Colonic mucosa (tissue), 4 donors: ENCODE measurements around the gene COX18. TPM values are rescaled to one million over a fixed set of nuclear protein-coding genes. Genes with fewer than 3 reads are reported as not detected.

Source experiments
- DNase-seq: peaks from one replicate; pipeline ENCODE4 v3.0.0-alpha.2; 2020
- H3K27ac ChIP-seq: fragments of 200-600 bp; one replicate; pipeline ENCODE4 v1.8.0; 2021
- H3K27me3 ChIP-seq: fragments of 200-600 bp; one replicate; pipeline ENCODE4 v1.8.0; 2021
- H3K36me3 ChIP-seq: fragments of 200-600 bp; one replicate; pipeline ENCODE4 v1.8.0; 2021
- H3K4me1 ChIP-seq: fragments of 200-600 bp; one replicate; pipeline ENCODE4 v1.8.0; 2021; ENCODE audit warnings: mild to moderate bottlenecking
- H3K4me3 ChIP-seq: fragments of 200-600 bp; one replicate; pipeline ENCODE4 v1.8.0; 2021
- H3K9ac ChIP-seq, 2 donors: one replicate each; pipeline ENCODE4 v1.7.0; 2013; ENCODE audit warnings: control low read depth in 2 of 2, low read depth in 2 of 2, low read length in 2 of 2
- H3K9me3 ChIP-seq: fragments of 200-600 bp; one replicate; pipeline ENCODE4 v1.8.0; 2021
- CTCF ChIP-seq: fragments of 200-600 bp; IDR thresholded peaks from one replicate; pipeline ENCODE4 v1.8.0; 2022; ENCODE audit warnings: antibody characterized with exemption, mild to moderate bottlenecking
- intact Hi-C: fragments of 100-400 bp; cut with DNase I; formaldehyde crosslinking; loops from one replicate; pipeline ENCODE4 v1.14.1; 2022
- total RNA-seq, 2 donors: library from RNA; stranded (reverse); fragmentation: NEBNext Ultra II Directional in 1 of 2; extraction: Animal tissue kit (Norgen Biotek cat#: 25700) in 1 of 2; gene quantifications; one replicate each; pipeline ENCODE4 v1.2.1, GENCODE V29; 2021
- donor health status: healthy.
- donor health status: DM: no; HTN: no; CAD: no.
- donor health status: DM: no; HTN: no; CAD: no.

The COX18 gene
- total RNA-seq, 2 donors from 2014 or later, result 19.5 to 19.6 TPM

- H3K27me3 ChIP-seq, result no peaks in the 10 kb centered on the region
- intact Hi-C loops, result no loop called here
- H3K27ac ChIP-seq, result no peak overlapping the region
- no peak for DNase-seq
- no peaks in the 10 kb centered on the region for H3K9me3 ChIP-seq
- no peak for TF ChIP-seq CTCF
- no peaks in the 10 kb centered on the region for H3K36me3 ChIP-seq
- no peaks in the 10 kb centered on the region for H3K4me1 ChIP-seq
- H3K9ac ChIP-seq, result no peak overlapping the region
- H3K4me3 ChIP-seq, result no peak overlapping the region
Measured at GRCh38 chr4:73034896-73035295, 34.6 kb downstream of the COX18 start.

GRCh38 chr4:73028621-73029020, 40.9 kb downstream of the COX18 start:
- intact Hi-C loops, result loop anchor here (10.0 kb wide), 1 partner anchor 734 kb away; no protein-coding TSS in a partner anchor
- Histone ChIP-seq H3K4me3 (no peak overlapping the region), H3K36me3 (no peaks in the 10 kb centered on the region), H3K9ac (no peak overlapping the region), H3K27ac (no peak overlapping the region), H3K27me3 (no peaks in the 10 kb centered on the region), H3K9me3 (no peaks in the 10 kb centered on the region), H3K4me1 (no peaks in the 10 kb centered on the region)
- no peak for TF ChIP-seq CTCF
- DNase-seq, result no peak

GRCh38 chr4:73021634-73022033, 47.9 kb downstream of the COX18 start:
- no peaks in the 10 kb centered on the region for H3K36me3 ChIP-seq
- H3K4me3 ChIP-seq, result no peak overlapping the region
- H3K27ac ChIP-seq, result no peak overlapping the region
- H3K9ac ChIP-seq, result no peak overlapping the region
- TF ChIP-seq CTCF, result no peak
- intact Hi-C loops, result loop anchor here (10.0 kb wide), 1 partner anchor 727 kb away; no protein-coding TSS in a partner anchor
- DNase-seq, result no peak
- H3K4me1 ChIP-seq, result no peaks in the 10 kb centered on the region
- H3K9me3 ChIP-seq, result no peaks in the 10 kb centered on the region
- H3K27me3 ChIP-seq, result no peaks in the 10 kb centered on the region

GRCh38 chr4:73019462-73020047, 50.0 kb downstream of the COX18 start:
- DNase-seq, result no peak
- peak; percentile 62 for TF ChIP-seq CTCF
- Histone ChIP-seq H3K9me3 (no peaks in the 10 kb centered on the region), H3K36me3 (no peaks in the 10 kb centered on the region), H3K4me1 (no peaks in the 10 kb centered on the region), H3K4me3 (no peak overlapping the region), H3K9ac (no peak overlapping the region), H3K27ac (no peak overlapping the region), H3K27me3 (no peaks in the 10 kb centered on the region)
- intact Hi-C loops, result loop anchor here (5.0 to 10.0 kb wide), 3 partner anchors 317 to 725 kb away; no protein-coding TSS in a partner anchor

GRCh38 chr4:73018595-73018994, 50.9 kb downstream of the COX18 start:
- Histone ChIP-seq H3K36me3 (no peaks in the 10 kb centered on the region), H3K9me3 (no peaks in the 10 kb centered on the region), H3K27me3 (no peaks in the 10 kb centered on the region), H3K27ac (no peak overlapping the region), H3K4me1 (no peaks in the 10 kb centered on the region), H3K9ac (no peak overlapping the region), H3K4me3 (no peak overlapping the region)
- intact Hi-C loops, result loop anchor here (5.0 kb wide), 2 partner anchors 316 to 516 kb away; no protein-coding TSS in a partner anchor
- TF ChIP-seq CTCF, result no peak
- no peak for DNase-seq
